HG03520 (cell line): ENCODE data around the gene ZP2.
"Not testable (repeated sequence)": the region's sequence is repeated elsewhere in the genome, so short reads cannot be mapped to it uniquely, and the experiment has no call there.

ENCODE experiments used
- ATAC-seq: cut with Tn5 transposase; IDR thresholded peaks from one replicate; pipeline ENCODE4 v1.9.1; 2021; ENCODE audit warnings: mild to moderate bottlenecking, moderate library complexity; ENCODE audit not compliant: unreplicated experiment

Gene ZP2

DNA sequence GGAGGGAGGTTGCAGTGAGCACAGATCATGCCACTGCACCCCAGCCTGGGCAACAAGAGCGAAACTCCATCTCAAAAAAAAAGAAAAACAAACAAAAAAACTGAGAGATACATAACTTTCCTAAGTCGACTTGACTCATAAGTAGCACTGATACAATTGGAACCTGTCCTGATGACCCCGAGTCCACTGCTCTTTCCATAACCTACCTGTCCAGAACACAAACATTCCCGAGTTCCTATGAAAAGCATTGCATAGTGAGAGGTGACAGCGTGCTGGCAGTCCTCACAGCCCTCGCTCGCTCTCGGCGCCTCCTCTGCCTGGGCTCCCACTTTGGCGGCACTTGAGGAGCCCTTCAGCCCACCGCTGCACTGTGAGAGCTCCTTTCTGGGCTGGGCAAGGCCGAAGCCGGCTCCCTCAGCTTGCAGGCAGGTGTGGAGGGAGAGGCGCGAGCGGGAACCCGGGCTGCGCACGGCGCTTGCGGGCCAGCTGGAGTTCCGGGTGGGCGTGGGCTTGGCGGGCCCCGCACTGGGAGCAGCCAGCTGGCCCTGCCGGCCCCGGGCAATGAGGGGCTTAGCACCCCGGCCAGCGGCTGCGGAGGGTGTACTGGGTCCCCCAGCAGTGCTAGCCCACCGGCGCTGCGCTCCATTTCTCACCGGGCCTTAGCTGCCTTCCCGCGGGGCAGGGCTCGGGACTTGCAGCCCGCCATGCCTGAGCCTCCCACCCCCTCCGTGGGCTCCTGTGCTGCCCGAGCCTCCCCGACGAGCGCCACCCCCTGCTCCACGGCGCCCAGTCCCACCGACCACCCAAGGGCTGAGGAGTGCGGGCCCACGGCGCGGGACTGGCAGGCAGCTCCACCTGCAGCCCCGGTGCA, 59.0 kb downstream of the ZP2 start:
- not testable (repeated sequence) for ATAC-seq

- no peak for ATAC-seq
Observed at GRCh38 chr16:21150375-21151001, 60.9 kb downstream of the ZP2 start, which contains the start of gene DNAH3. TSS of gene DNAH3 (minus strand) at chr16:21150846. CDS start at chr16:21150319, 527 bp downstream.
